ENCODE data around the gene OTX2.

OTX2 gene

DNA sequence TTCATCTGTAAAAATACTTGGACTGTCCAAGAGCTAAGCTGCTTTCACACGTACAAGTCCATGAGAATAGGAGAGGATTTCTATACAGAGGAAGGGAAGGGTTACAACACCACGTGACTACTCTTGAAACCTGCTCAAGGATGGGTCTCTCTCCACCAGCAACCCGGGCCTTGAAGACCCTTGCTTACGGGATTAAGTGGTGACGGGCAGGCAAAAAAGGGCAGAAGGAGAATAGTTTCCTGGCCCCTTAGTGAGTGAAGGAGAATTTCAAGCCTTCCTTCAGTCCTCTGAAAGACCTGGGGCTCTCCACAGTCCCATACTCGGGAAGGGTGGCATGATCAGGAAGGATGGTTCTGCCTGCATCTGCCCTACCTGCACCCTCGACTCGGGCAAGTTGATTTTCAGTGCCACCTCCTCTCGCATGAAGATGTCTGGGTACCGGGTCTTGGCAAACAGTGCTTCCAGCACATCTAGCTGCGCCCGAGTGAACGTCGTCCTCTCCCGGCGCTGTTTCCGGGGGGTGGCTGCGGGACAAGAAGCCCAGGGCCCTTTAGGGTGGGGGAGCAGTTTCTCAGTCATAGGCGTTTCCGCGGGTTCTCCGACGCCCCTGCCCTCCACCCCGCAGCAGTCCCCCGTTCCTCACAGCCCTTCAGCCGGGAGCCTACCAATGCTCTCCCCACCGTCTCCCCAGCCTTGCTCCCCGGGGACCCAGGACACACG is 6.3 kb downstream of the OTX2 start:
- no peak for DNase-seq (ENCODE audit: low read depth)
- no peak overlapping the region for H3K4me3 ChIP-seq (ENCODE audit: low read depth, low read length)
- no peak for TF ChIP-seq CTCF (IDR thresholded peaks at IDR 0.05; ENCODE audit: insufficient read depth, low read depth, low read length, missing control alignments)

DNA sequence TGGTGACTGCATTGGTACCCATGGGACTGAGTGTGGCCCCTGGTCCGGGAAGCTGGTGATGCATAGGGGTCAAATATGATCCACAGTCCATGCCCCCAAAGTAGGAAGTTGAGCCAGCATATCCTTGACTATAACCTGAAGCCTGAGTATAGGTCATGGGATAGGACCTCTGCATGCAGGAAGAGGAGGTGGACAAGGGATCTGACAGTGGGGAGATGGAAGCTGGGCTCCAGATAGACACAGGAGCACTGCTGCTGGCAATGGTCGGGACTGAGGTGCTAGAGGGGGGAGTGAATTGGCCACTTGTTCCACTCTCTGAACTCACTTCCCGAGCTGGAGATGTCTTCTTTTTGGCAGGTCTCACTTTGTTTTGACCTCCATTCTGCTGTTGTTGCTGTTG is 8.4 kb downstream of the OTX2 start:
- TF ChIP-seq CTCF (IDR thresholded peaks at IDR 0.05; ENCODE audit: insufficient read depth, low read depth, low read length, missing control alignments), result no peak
- no peak for DNase-seq (ENCODE audit: low read depth)
- no peak overlapping the region for H3K4me3 ChIP-seq (ENCODE audit: low read depth, low read length)

GRCh38 chr14:56799343-56799645 is 11.0 kb downstream of the OTX2 start:
- TF ChIP-seq CTCF (IDR thresholded peaks at IDR 0.05; ENCODE audit: insufficient read depth, low read depth, low read length, missing control alignments), result no peak
- H3K4me3 ChIP-seq (ENCODE audit: low read depth, low read length), result no peak overlapping the region
- no peak for DNase-seq (ENCODE audit: low read depth)

DNA sequence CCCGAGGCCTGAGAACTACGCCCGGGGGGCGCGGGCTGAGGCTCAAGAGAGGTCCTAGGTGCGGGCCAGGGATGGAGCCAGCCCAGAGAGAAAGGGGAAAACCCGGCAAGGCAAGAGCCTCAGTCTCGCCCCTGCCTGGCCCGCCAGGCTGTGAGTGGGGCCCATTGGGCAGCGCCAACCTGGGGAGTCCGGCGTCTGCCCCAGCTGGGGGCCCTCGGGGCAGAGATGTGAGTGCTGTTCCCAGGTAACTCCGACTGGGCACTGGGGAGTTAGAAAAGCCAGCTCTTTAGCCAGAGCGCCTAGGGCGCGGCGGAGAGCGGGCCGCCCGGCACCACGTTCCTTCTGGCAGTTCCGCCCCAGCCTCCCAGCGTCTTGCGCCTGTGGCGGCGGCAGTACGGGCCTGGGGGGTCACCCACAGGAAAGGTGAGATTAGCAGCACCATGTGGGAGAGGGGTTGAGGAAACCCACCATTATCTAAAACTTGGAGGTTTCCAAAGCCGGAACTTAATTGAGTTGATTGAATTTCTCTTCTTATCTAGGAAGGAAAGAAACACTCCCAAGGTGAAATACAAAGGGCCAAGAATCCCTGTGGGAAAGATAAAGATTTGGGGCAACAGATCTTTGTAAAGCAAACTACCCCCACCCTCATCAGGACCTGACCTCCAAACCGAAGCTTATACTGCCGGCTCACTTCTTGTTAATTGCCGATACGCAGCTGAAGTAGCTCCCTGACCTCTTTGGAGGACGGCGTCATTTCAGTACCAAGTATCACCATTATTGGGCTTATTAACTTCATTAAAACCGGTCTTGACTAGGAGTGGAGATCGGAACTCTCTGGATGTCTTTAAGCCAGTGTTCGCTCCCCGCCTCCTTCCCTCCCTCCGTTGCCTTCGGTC is 11.6 kb downstream of the OTX2 start:
- no peak overlapping the region for H3K4me3 ChIP-seq (ENCODE audit: low read depth, low read length)
- TF ChIP-seq CTCF (IDR thresholded peaks at IDR 0.05; ENCODE audit: insufficient read depth, low read depth, low read length, missing control alignments), result no peak
- no peak for DNase-seq (ENCODE audit: low read depth)

GRCh38 chr14:56797569-56798446 is 12.5 kb downstream of the OTX2 start:
- TF ChIP-seq CTCF (IDR thresholded peaks at IDR 0.05; ENCODE audit: insufficient read depth, low read depth, low read length, missing control alignments), result no peak
- no peak for DNase-seq (ENCODE audit: low read depth)
- H3K4me3 ChIP-seq (ENCODE audit: low read depth, low read length), result no peak overlapping the region

DNA sequence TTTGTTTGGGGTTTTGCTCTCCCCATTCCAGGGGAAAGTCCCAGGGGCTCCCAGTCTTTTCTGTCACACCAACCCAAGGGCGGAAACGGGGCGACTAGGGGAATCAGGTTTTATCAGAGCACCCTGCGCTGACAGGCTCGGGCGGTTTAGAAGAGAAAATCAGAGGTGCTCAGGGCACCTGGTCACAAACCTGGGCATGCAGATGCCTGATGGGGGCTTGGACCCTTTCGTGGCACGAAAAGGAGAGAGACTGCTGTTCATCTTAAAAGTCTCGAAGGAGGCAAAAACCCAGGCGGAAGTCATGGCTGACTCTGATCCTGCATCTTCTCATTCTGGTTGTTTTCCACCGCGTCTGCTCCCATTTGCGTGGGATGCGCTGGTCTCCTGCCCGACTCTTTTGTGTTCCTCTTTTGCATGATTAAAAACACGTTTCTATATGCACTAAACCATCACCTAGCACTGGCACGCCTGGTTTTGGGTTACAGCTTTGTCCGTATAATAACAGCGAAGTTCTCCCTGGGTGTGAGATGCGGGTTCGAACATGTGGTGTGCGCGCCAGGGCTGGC is 13.2 kb downstream of the OTX2 start:
- no peak overlapping the region for H3K4me3 ChIP-seq (ENCODE audit: low read depth, low read length)
- DNase-seq (ENCODE audit: low read depth), result no peak
- TF ChIP-seq CTCF (IDR thresholded peaks at IDR 0.05; ENCODE audit: insufficient read depth, low read depth, low read length, missing control alignments), result no peak

Measured in GM12865 (cell line).